Neural progenitor cell (in vitro differentiated cells): Measurements from ENCODE around the gene KLHL26. TPM values are rescaled to one million over a fixed set of nuclear protein-coding genes. Genes with fewer than 3 reads are reported as not detected.

Source experiments
- DNase-seq: peaks from one replicate; pipeline ENCODE4 v3.0.0-alpha.2; 2016; ENCODE audit warnings: low spot score
- H2AFZ ChIP-seq: fragments of 200-600 bp; sonication (generic); replicated peaks from 2 replicates; pipeline ENCODE4 v1.6.1; 2016; ENCODE audit warnings: antibody characterized with exemption
- H3F3A ChIP-seq: fragments of 200-600 bp; sonication (generic); 2 replicates; pipeline ENCODE4 v1.6.1; 2016; ENCODE audit warnings: antibody characterized with exemption, low read depth
- H3K27ac ChIP-seq: fragments of 200-600 bp; sonication (generic); 2 replicates; pipeline ENCODE4 v1.5.1; 2016; ENCODE audit warnings: mild to moderate bottlenecking
- H3K27me3 ChIP-seq: fragments of 200-600 bp; sonication (generic); 2 replicates; pipeline ENCODE4 v1.6.1; 2016; ENCODE audit warnings: mild to moderate bottlenecking, moderate library complexity
- H3K36me3 ChIP-seq: fragments of 200-600 bp; sonication (generic); 2 replicates; pipeline ENCODE4 v1.5.1; 2016
- H3K4me1 ChIP-seq: fragments of 200-600 bp; sonication (generic); 2 replicates; pipeline ENCODE4 v1.6.1; 2016; ENCODE audit warnings: mixed run types
- H3K4me2 ChIP-seq: fragments of 200-600 bp; sonication (generic); 2 replicates; pipeline ENCODE4 v1.6.1; 2016
- H3K4me3 ChIP-seq: fragments of 200-600 bp; sonication (generic); 2 replicates; pipeline ENCODE4 v1.5.1; 2016
- H3K79me2 ChIP-seq: fragments of 200-600 bp; sonication (generic); 2 replicates; pipeline ENCODE4 v1.6.1; 2016; ENCODE audit warnings: low read depth
- H3K9ac ChIP-seq: fragments of 200-600 bp; sonication (generic); 2 replicates; pipeline ENCODE4 v1.6.1; 2016
- H3K9me3 ChIP-seq: fragments of 200-600 bp; sonication (generic); 2 replicates; pipeline ENCODE4 v1.5.1; 2016; ENCODE audit warnings: low read depth
- H4K20me1 ChIP-seq: fragments of 200-600 bp; sonication (generic); 2 replicates; pipeline ENCODE4 v1.6.1; 2016; ENCODE audit warnings: low read depth
- H3K27ac Mint-ChIP-seq: 3 replicates; pipeline ENCODE4 v1.8.0; 2021; ENCODE audit warnings: mixed read lengths
- H3K27me3 Mint-ChIP-seq: 2 replicates; pipeline ENCODE4 v1.8.0; 2022; ENCODE audit warnings: low read depth, mild to moderate bottlenecking, inconsistent platforms, moderate library complexity, mixed read lengths; ENCODE audit not compliant: insufficient read depth
- H3K36me3 Mint-ChIP-seq: 3 replicates; pipeline ENCODE4 v1.8.0; 2021; ENCODE audit warnings: mixed read lengths
- H3K4me1 Mint-ChIP-seq: 3 replicates; pipeline ENCODE4 v1.8.0; 2021; ENCODE audit warnings: mixed read lengths
- H3K4me3 Mint-ChIP-seq: 3 replicates; pipeline ENCODE4 v1.8.0; 2021; ENCODE audit warnings: mild to moderate bottlenecking, moderate library complexity, mixed read lengths
- H3K9me3 Mint-ChIP-seq: 3 replicates; pipeline ENCODE4 v1.8.0; 2020; ENCODE audit warnings: mixed read lengths
- CTCF ChIP-seq: fragments of 200-600 bp; sonication (generic); IDR thresholded peaks from 2 replicates; pipeline ENCODE4 v1.5.1; 2017; ENCODE audit warnings: antibody characterized with exemption, mild to moderate bottlenecking
- EZH2 ChIP-seq: fragments of 200-600 bp; sonication (generic); IDR thresholded peaks from 2 replicates; pipeline ENCODE4 v1.6.1; 2017; ENCODE audit warnings: antibody characterized with exemption, mild to moderate bottlenecking, moderate library complexity
- EZH2phosphoT487 ChIP-seq: fragments of 200-600 bp; sonication (generic); IDR thresholded peaks from 2 replicates; pipeline ENCODE4 v1.6.1; 2017; ENCODE audit warnings: antibody characterized with exemption
- total RNA-seq: library from RNA; depleted of rRNA; stranded (reverse); fragments of >200 nt; gene quantifications from 2 replicates; pipeline ENCODE4 v1.2.3, GENCODE V29; 2015; ENCODE audit warnings: low replicate concordance

KLHL26 gene
- total RNA-seq, 1 donor from 2014 or later: 5.8 TPM

- H3K9me3 Mint-ChIP-seq: peaks cover 2% of the 10 kb centered on the region
- no peak for TF ChIP-seq EZH2phosphoT487
- H3K27me3 Mint-ChIP-seq: peaks cover 71% of the 10 kb centered on the region
- Histone ChIP-seq H2AFZ (no peak overlapping the region), H3K4me2 (peak overlapping the region; percentile 60), H3K9me3 (no peaks in the 10 kb centered on the region), H3K4me3 (no peak overlapping the region), H3K79me2 (no peaks in the 10 kb centered on the region), H3K27me3 (peaks cover 98% of the 10 kb centered on the region), H3K9ac (no peak overlapping the region), H3F3A (peaks cover 45% of the 10 kb centered on the region), H3K27ac (no peak overlapping the region), H3K4me1 (peaks cover 21% of the 10 kb centered on the region), H3K36me3 (no peaks in the 10 kb centered on the region), H4K20me1 (peaks cover 65% of the 10 kb centered on the region)
- no peak overlapping the region for H3K27ac Mint-ChIP-seq
- peaks cover 2% of the 10 kb centered on the region for H3K36me3 Mint-ChIP-seq
- H3K4me1 Mint-ChIP-seq: peaks cover 14% of the 10 kb centered on the region
- peak overlapping the region; percentile 43 for H3K4me3 Mint-ChIP-seq
- no peak for DNase-seq
These were observed 32.0 kb upstream of the KLHL26 start for GRCh38 chr19:18604820-18605159.

- H3K36me3 ChIP-seq: no peaks in the 10 kb centered on the region
- peak overlapping the region; percentile 74 for H3K27ac Mint-ChIP-seq
- peak; percentile 26 for TF ChIP-seq EZH2phosphoT487
- no peak for TF ChIP-seq EZH2
- peaks cover 14% of the 10 kb centered on the region for H3K4me1 Mint-ChIP-seq
- H3K4me1 ChIP-seq: peaks cover 23% of the 10 kb centered on the region
- peaks cover 2% of the 10 kb centered on the region for H3K36me3 Mint-ChIP-seq
- H3K27ac ChIP-seq: no peak overlapping the region
- H3K4me2 ChIP-seq: peak overlapping the region; percentile 57
- no peak overlapping the region for H3K9ac ChIP-seq
- H3K4me3 ChIP-seq: no peak overlapping the region
- H2AFZ ChIP-seq: no peak overlapping the region
- no peaks in the 10 kb centered on the region for H3K9me3 ChIP-seq
- peaks cover 49% of the 10 kb centered on the region for H3F3A ChIP-seq
- peaks cover 69% of the 10 kb centered on the region for H4K20me1 ChIP-seq
- H3K4me3 Mint-ChIP-seq: peak overlapping the region; percentile 78
- H3K27me3 ChIP-seq: peaks cover 98% of the 10 kb centered on the region
- peaks cover 2% of the 10 kb centered on the region for H3K9me3 Mint-ChIP-seq
- peaks cover 68% of the 10 kb centered on the region for H3K27me3 Mint-ChIP-seq
- no peak for DNase-seq
- H3K79me2 ChIP-seq: no peaks in the 10 kb centered on the region
These were observed 31.7 kb upstream of the KLHL26 start for GRCh38 chr19:18605196-18605545.

GRCh38 chr19:18605546-18606280 lies 31.1 kb upstream of the KLHL26 start:
- Mint-ChIP-seq H3K9me3 (peaks cover 2% of the 10 kb centered on the region), H3K4me3 (peak overlapping the region; percentile 78), H3K36me3 (peaks cover 2% of the 10 kb centered on the region), H3K27ac (peak overlapping the region; percentile 74), H3K27me3 (peaks cover 67% of the 10 kb centered on the region), H3K4me1 (peaks cover 14% of the 10 kb centered on the region)
- Histone ChIP-seq H4K20me1 (peaks cover 74% of the 10 kb centered on the region), H3K4me1 (peaks cover 28% of the 10 kb centered on the region), H3K4me2 (peak overlapping the region; percentile 57), H3K36me3 (no peaks in the 10 kb centered on the region), H3K79me2 (no peaks in the 10 kb centered on the region), H3K27ac (no peak overlapping the region), H3K9me3 (no peaks in the 10 kb centered on the region), H2AFZ (no peak overlapping the region), H3K9ac (no peak overlapping the region), H3K4me3 (no peak overlapping the region), H3F3A (peaks cover 54% of the 10 kb centered on the region), H3K27me3 (peaks cover 98% of the 10 kb centered on the region)
- DNase-seq: peak; percentile 47
- TF ChIP-seq EZH2 (peak; percentile 99), EZH2phosphoT487 (peak; percentile 96), CTCF (no peak)

- Mint-ChIP-seq H3K36me3 (peaks cover 2% of the 10 kb centered on the region), H3K27me3 (peaks cover 67% of the 10 kb centered on the region), H3K9me3 (peaks cover 6% of the 10 kb centered on the region), H3K4me3 (no peak within 1 kb of the TSS), H3K27ac (no peak within 1 kb of the TSS), H3K4me1 (peaks cover 18% of the 10 kb centered on the region)
- Histone ChIP-seq H4K20me1 (peaks cover 81% of the 10 kb centered on the region), H3F3A (peaks cover 62% of the 10 kb centered on the region), H3K4me1 (peaks cover 35% of the 10 kb centered on the region), H3K9me3 (no peaks in the 10 kb centered on the region), H3K4me2 (peak within 1 kb of the TSS; percentile 57), H3K79me2 (no peaks in the 10 kb centered on the region), H2AFZ (no peak within 1 kb of the TSS), H3K36me3 (no peaks in the 10 kb centered on the region), H3K9ac (no peak within 1 kb of the TSS), H3K27me3 (peaks cover 98% of the 10 kb centered on the region), H3K4me3 (peak within 1 kb of the TSS; percentile 24), H3K27ac (no peak within 1 kb of the TSS)
- peak; percentile 55 for DNase-seq
- TF ChIP-seq EZH2 (no peak), EZH2phosphoT487 (peak; percentile 93), CTCF (no peak)
These were observed 30.3 kb upstream of the KLHL26 start, which contains the start of gene CRLF1 for GRCh38 chr19:18606281-18607225. Gene CRLF1 (minus strand): TSS chr19:18606799. CDS start chr19:18606656, 143 bp downstream.
